Loucy (cell line): ENCODE results near the gene ITCH.

Experiments
- H2AFZ ChIP-seq: fragments of 200-600 bp; sonication (generic); 2 replicates; pipeline ENCODE4 v1.6.0; 2016; ENCODE audit warnings: antibody characterized with exemption, mild to moderate bottlenecking, low read length, moderate library complexity
- H3F3A ChIP-seq: fragments of 200-600 bp; 2 replicates; pipeline ENCODE4 v1.6.0; 2016; ENCODE audit warnings: antibody characterized with exemption, low read depth, mild to moderate bottlenecking
- H3K27me3 ChIP-seq: fragments of 200-600 bp; sonication (generic); 2 replicates; pipeline ENCODE4 v1.6.1; 2014; ENCODE audit warnings: low read length, mild to moderate bottlenecking; ENCODE audit not compliant: insufficient read depth, poor library complexity, severe bottlenecking
- H3K36me3 ChIP-seq: fragments of 200-600 bp; sonication (generic); 2 replicates; pipeline ENCODE4 v1.6.1; 2016; ENCODE audit warnings: low read length; ENCODE audit not compliant: insufficient read depth
- H3K4me1 ChIP-seq: fragments of 200-600 bp; sonication (generic); 2 replicates; pipeline ENCODE4 v1.5.1; 2014; ENCODE audit warnings: low read length, mild to moderate bottlenecking; ENCODE audit not compliant: insufficient read depth, poor library complexity, severe bottlenecking
- H3K4me2 ChIP-seq: fragments of 200-600 bp; sonication (generic); 2 replicates; pipeline ENCODE4 v1.6.0; 2014; ENCODE audit warnings: antibody characterized with exemption, low read length, low read depth, mild to moderate bottlenecking; ENCODE audit not compliant: poor library complexity, severe bottlenecking
- H3K4me3 ChIP-seq: fragments of 200-600 bp; sonication (generic); 2 replicates; pipeline ENCODE4 v1.5.1; 2014; ENCODE audit warnings: low read length, mild to moderate bottlenecking, mixed read lengths; ENCODE audit not compliant: poor library complexity, severe bottlenecking
- H3K79me2 ChIP-seq: fragments of 200-600 bp; sonication (generic); 2 replicates; pipeline ENCODE4 v1.6.1; 2014; ENCODE audit warnings: low read length; ENCODE audit not compliant: insufficient read depth
- H3K9ac ChIP-seq: fragments of 200-600 bp; sonication (generic); 2 replicates; pipeline ENCODE4 v1.6.0; 2014; ENCODE audit warnings: mild to moderate bottlenecking, low read depth, low read length, moderate library complexity; ENCODE audit not compliant: poor library complexity, severe bottlenecking
- H3K9me2 ChIP-seq: fragments of 200-600 bp; sonication (generic); replicated peaks from 2 replicates; pipeline ENCODE4 v1.6.1; 2016; ENCODE audit warnings: low read depth, low read length, mixed read lengths
- H3K9me3 ChIP-seq: fragments of 200-600 bp; sonication (generic); 2 replicates; pipeline ENCODE4 v1.6.1; 2014; ENCODE audit warnings: mild to moderate bottlenecking, antibody characterized with exemption, low read length, low read depth; ENCODE audit not compliant: insufficient read depth
- H4K20me1 ChIP-seq: fragments of 200-600 bp; sonication (generic); 2 replicates; pipeline ENCODE4 v1.6.0; 2014; ENCODE audit warnings: antibody characterized with exemption, low read length, mild to moderate bottlenecking; ENCODE audit not compliant: insufficient read depth, poor library complexity, severe bottlenecking
- CTCF ChIP-seq: fragments of 200-600 bp; sonication (generic); conservative IDR thresholded peaks from 2 replicates; pipeline ENCODE4 v1.5.1; 2014; ENCODE audit warnings: mild to moderate bottlenecking, antibody characterized with exemption, low read length
- EZH2phosphoT487 ChIP-seq: fragments of 200-600 bp; IDR thresholded peaks from 2 replicates; pipeline ENCODE4 v1.6.1; 2018; ENCODE audit warnings: antibody characterized with exemption, mild to moderate bottlenecking, moderate library complexity, borderline replicate concordance

ITCH gene

GRCh38 chr20:34510575-34510974, 147.5 kb downstream of the ITCH start:
- no peak overlapping the region for H3K4me2 ChIP-seq

GRCh38 chr20:34511891-34512265, 148.8 kb downstream of the ITCH start:
- H3K79me2 ChIP-seq, result peaks cover 11% of the 10 kb centered on the region
- H3K27me3 ChIP-seq, result no peaks in the 10 kb centered on the region
- no peak overlapping the region for H3K4me3 ChIP-seq
- H3K9ac ChIP-seq, result no peak overlapping the region
- H3K9me2 ChIP-seq, result no peaks in the 10 kb centered on the region
- no peaks in the 10 kb centered on the region for H3F3A ChIP-seq
- H2AFZ ChIP-seq, result no peak overlapping the region
- peaks cover 2% of the 10 kb centered on the region for H4K20me1 ChIP-seq
- peaks cover 7% of the 10 kb centered on the region for H3K4me1 ChIP-seq
- H3K36me3 ChIP-seq, result peaks cover 28% of the 10 kb centered on the region; the same call in 1 of the 2 replicates
- H3K9me3 ChIP-seq, result no peaks in the 10 kb centered on the region
- TF ChIP-seq EZH2phosphoT487, result no peak
- no peak for TF ChIP-seq CTCF
- H3K4me2 ChIP-seq, result no peak overlapping the region

More at GRCh38 chr20:34510575-34510974, 147.5 kb downstream of the ITCH start:
- H3F3A ChIP-seq, result no peaks in the 10 kb centered on the region
- no peaks in the 10 kb centered on the region for H4K20me1 ChIP-seq
- H3K27me3 ChIP-seq, result no peaks in the 10 kb centered on the region
- no peak for TF ChIP-seq CTCF
- H3K9me2 ChIP-seq, result no peaks in the 10 kb centered on the region
- no peak overlapping the region for H2AFZ ChIP-seq
- peaks cover 7% of the 10 kb centered on the region; the same call in 1 of the 2 replicates for H3K79me2 ChIP-seq
- peaks cover 41% of the 10 kb centered on the region; the same call in 1 of the 2 replicates for H3K36me3 ChIP-seq
- H3K4me1 ChIP-seq, result peaks cover 7% of the 10 kb centered on the region
- H3K9ac ChIP-seq, result no peak overlapping the region
- H3K9me3 ChIP-seq, result no peaks in the 10 kb centered on the region
- no peak overlapping the region for H3K4me3 ChIP-seq

GRCh38 chr20:34512266-34512954, 149.3 kb downstream of the ITCH start:
- H3K79me2 ChIP-seq, result peaks cover 16% of the 10 kb centered on the region
- H3K4me3 ChIP-seq, result no peak overlapping the region
- H3K4me1 ChIP-seq, result peaks cover 12% of the 10 kb centered on the region
- no peak overlapping the region for H3K9ac ChIP-seq
- H3K9me2 ChIP-seq, result no peaks in the 10 kb centered on the region
- H2AFZ ChIP-seq, result no peak overlapping the region
- no peaks in the 10 kb centered on the region for H3K9me3 ChIP-seq
- TF ChIP-seq CTCF (no peak), EZH2phosphoT487 (no peak)
- no peak overlapping the region for H3K4me2 ChIP-seq
- no peaks in the 10 kb centered on the region for H3K27me3 ChIP-seq
- no peaks in the 10 kb centered on the region for H3F3A ChIP-seq
- peaks cover 8% of the 10 kb centered on the region for H4K20me1 ChIP-seq
- peaks cover 25% of the 10 kb centered on the region; the same call in 1 of the 2 replicates for H3K36me3 ChIP-seq
